Body of pancreas (tissue), 4 donors: ENCODE data around the gene CRYZ. TPM values are rescaled to one million over a fixed set of nuclear protein-coding genes. Genes with fewer than 3 reads are reported as not detected.
"Not testable (repeated sequence)": the region's sequence is repeated elsewhere in the genome, so short reads cannot be mapped to it uniquely, and the experiment has no call there.

ENCODE experiments used
- ATAC-seq: fragments of 150-250 bp; one replicate; pipeline ENCODE4 v1.9.1; 2016
- DNase-seq, 4 donors: peaks; one replicate each; pipeline ENCODE4 v3.0.0-alpha.2; 2019
- H3K27ac ChIP-seq, 4 donors: fragments of 200-600 bp; sonication (generic); 1 replicate in 3 of 4; 2 replicates in 1 of 4; pipeline versions ENCODE4 v1.5.1 to v1.6.1; 2016 to 2019; ENCODE audit warnings: mild to moderate bottlenecking in 1 of 4, mixed read lengths in 1 of 4, moderate library complexity in 1 of 4
- H3K27me3 ChIP-seq, 2 donors: fragments of 200-600 bp; sonication (generic); one replicate each; pipeline ENCODE4 v1.6.0; 2016; ENCODE audit warnings: mild to moderate bottlenecking in 1 of 2
- H3K36me3 ChIP-seq, 2 donors: fragments of 200-600 bp; sonication (generic); replicated peaks in 1 of 2; 2 replicates each; pipeline ENCODE4 v1.5.1; 2016; ENCODE audit warnings: low read depth in 2 of 2; ENCODE audit not compliant: insufficient read depth in 1 of 2
- H3K4me1 ChIP-seq: fragments of 200-600 bp; sonication (generic); one replicate; pipeline ENCODE4 v1.6.0; 2016
- H3K4me3 ChIP-seq, 2 donors: fragments of 200-600 bp; sonication (generic); 1 replicate in 1 of 2; 2 replicates in 1 of 2; pipeline ENCODE4 v1.5.1; 2016 to 2019
- H3K9me3 ChIP-seq, 3 donors: fragments of 200-600 bp; sonication (generic); 1 replicate in 2 of 3; 2 replicates in 1 of 3; pipeline ENCODE4 v1.5.1; 2016
- CTCF ChIP-seq, 7 experiments: fragments of 450-650 bp in 4 of 7; fragments of 200-600 bp in 3 of 7; sonication (generic) in 3 of 7; IDR thresholded peaks; one replicate each; pipeline ENCODE4 v1.5.1; 2016 to 2019; ENCODE audit warnings: antibody characterized with exemption in 7 of 7
- POLR2A ChIP-seq, 3 donors: fragments of 450-650 bp; IDR thresholded peaks; one replicate each; pipeline ENCODE4 v1.6.1; 2016; ENCODE audit warnings: antibody characterized with exemption in 3 of 3, mild to moderate bottlenecking in 2 of 3
- WGBS, 2 donors: methylation state at CpG; one replicate each; pipeline ENCODE4 v1.1.5; 2017; 5-methylcytosine and 5-hydroxymethylcytosine counted together
- intact Hi-C: fragments of 100-400 bp; cut with DNase I; formaldehyde crosslinking; loops from one replicate; pipeline ENCODE4 v1.15.1; 2023
- total RNA-seq, 2 donors: library from RNA; depleted of rRNA; stranded (reverse); fragments of >200 nt; gene quantifications; one replicate each; pipeline ENCODE4 v1.1.0, GENCODE V29; 2016

Gene CRYZ
- total RNA-seq, 2 donors from 2014 or later: 28.7 to 77.0 TPM

GRCh38 chr1:74673351-74674111 lies 59.3 kb downstream of the CRYZ start, which contains the start of gene ERICH3:
Gene ERICH3 (minus strand): TSS chr1:74673792. CDS start chr1:74673519, 273 bp downstream.
- 2 to 6% methylated on average over 23 to 44 of the region's 44 CpGs for WGBS, 2 donors
- H3K27ac ChIP-seq: no peak within 1 kb of the TSS
- intact Hi-C loops: no loop called here
- no peak within 1 kb of the TSS for H3K4me3 ChIP-seq
- peaks cover 0 to 8% (median 0%) of the 10 kb centered on the region in 3 donors for H3K9me3 ChIP-seq
- H3K36me3 ChIP-seq: no peaks in the 10 kb centered on the region
- peaks cover 8% of the 10 kb centered on the region for H3K4me1 ChIP-seq
- peak; percentile 24 for ATAC-seq
- DNase-seq: peak in 1 of 4 donors; percentile 10
- H3K27me3 ChIP-seq: no peaks in the 10 kb centered on the region
- TF ChIP-seq CTCF (IDR thresholded peaks at IDR 0.05): no peak
- TF ChIP-seq POLR2A (IDR thresholded peaks at IDR 0.05): no peak

GRCh38 chr1:74670866-74671265 lies 62.0 kb downstream of the CRYZ start:
- H3K36me3 ChIP-seq, DNase-seq, H3K9me3 ChIP-seq, ATAC-seq, H3K4me1 ChIP-seq, intact Hi-C loops, H3K27ac ChIP-seq, H3K27me3 ChIP-seq, H3K4me3 ChIP-seq: not testable (repeated sequence)
- 65 to 75% methylated on average over 3 of the region's 3 CpGs for WGBS, 2 donors

Other genes starting within 250 kb of the CRYZ start
- gene LRRC53, start 220.4 kb downstream of the CRYZ start, total RNA-seq: not detected
- under 1 TPM in 1 of 2 donors, not detected in 1; under 0.01 TPM for gene ERICH3, start 59.3 kb downstream of the CRYZ start, total RNA-seq
- 10 to 100 TPM in 1 of 2 donors, 1 to 10 TPM in 1; 8.6 to 15.3 TPM for gene TYW3, start 102 bp upstream of the CRYZ start, total RNA-seq